Activated naive CD8-positive, alpha-beta T cell treated with anti-CD3 and anti-CD28 coated beads, Interleukin-2, amount 10 ng/mL, durations not matched to agents 7 days and 5 days (primary cell): Measurements from ENCODE around the gene DNMT1. TPM values are rescaled to one million over a fixed set of nuclear protein-coding genes. Genes with fewer than 3 reads are reported as not detected.
"Not testable (repeated sequence)": the region's sequence is repeated elsewhere in the genome, so short reads cannot be mapped to it uniquely, and the experiment has no call there.

ENCODE experiments used
- ATAC-seq: fragments of 150-1000 bp; cut with Tn5 transposase; one replicate; pipeline ENCODE4 v1.10.0; 2021; ENCODE audit warnings: low read depth, moderate library complexity
- POLR2A ChIA-PET: fragments of 350-600 bp; sonication (Branson Sonifier 250); formaldehyde crosslinking; loops from one replicate; lab custom pipeline; 2021; ENCODE audit warnings: antibody characterized with exemption; lab: Charles Lee
- DNase-seq: peaks from one replicate; pipeline ENCODE4 v3.0.0; 2021
- H3K27ac Mint-ChIP-seq: one replicate; pipeline ENCODE4 v1.8.0; 2022; ENCODE audit warnings: mild to moderate bottlenecking, mixed read lengths
- H3K27me3 Mint-ChIP-seq: one replicate; pipeline ENCODE4 v1.8.0; 2022; ENCODE audit warnings: mild to moderate bottlenecking, moderate library complexity, mixed read lengths
- H3K36me3 Mint-ChIP-seq: one replicate; pipeline ENCODE4 v1.8.0; 2021; ENCODE audit warnings: mild to moderate bottlenecking, mixed read lengths
- H3K4me1 Mint-ChIP-seq: one replicate; pipeline ENCODE4 v1.8.0; 2021; ENCODE audit warnings: mixed read lengths
- H3K4me3 Mint-ChIP-seq: one replicate; pipeline ENCODE4 v1.8.0; 2022; ENCODE audit warnings: mild to moderate bottlenecking, moderate library complexity, mixed read lengths
- H3K9me3 Mint-ChIP-seq: one replicate; pipeline ENCODE4 v1.8.0; 2021; ENCODE audit warnings: mixed read lengths
- total RNA-seq, 2 experiments: library from RNA; stranded (reverse); gene quantifications; one replicate each; pipeline ENCODE4 v1.2.3, GENCODE V29; 2021

Gene DNMT1
- 100 to 1,000 TPM; 347 to 384 TPM for total RNA-seq

DNA sequence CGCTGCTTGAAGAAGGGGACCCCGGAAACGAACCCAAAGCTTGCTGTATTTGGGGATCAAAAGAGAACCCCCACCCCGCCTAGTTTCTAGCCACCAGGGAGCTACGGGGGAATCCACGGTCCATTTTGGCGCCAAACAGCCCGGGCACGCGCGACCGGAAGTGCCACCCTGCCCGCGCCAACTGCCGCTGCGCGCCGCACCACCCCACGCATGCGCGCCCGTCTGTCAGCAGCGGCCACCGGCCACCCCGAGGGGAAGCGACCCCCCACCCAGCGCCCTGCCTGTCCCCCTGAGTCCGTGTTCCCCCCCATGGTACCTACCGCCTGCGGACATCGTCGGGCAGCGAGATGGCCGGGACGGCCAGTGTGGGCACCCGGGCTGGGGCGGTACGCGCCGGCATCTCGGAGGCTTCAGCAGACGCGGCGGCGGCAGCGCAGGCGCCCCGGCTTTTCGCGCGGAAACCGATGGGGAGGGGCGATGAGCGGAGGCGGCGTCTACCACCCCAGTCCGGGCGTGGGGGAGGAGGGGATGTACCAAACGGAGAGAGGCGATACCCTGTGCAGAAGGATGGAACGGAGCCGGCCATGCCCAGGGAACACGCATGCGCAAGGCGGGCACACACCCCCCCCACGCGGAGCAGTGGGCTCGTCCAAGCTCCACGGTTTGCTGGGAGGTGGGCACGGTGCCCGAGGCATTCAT is at the start of gene DNMT1:
DNMT1 (minus strand) TSS at position 454 of the 699 bp plus-strand sequence; CDS start at position 400, 54 bp downstream.
- Mint-ChIP-seq H3K27me3 (no peaks in the 10 kb centered on the region), H3K4me1 (peaks cover 32% of the 10 kb centered on the region), H3K27ac (peak within 1 kb of the TSS; percentile 94), H3K4me3 (peak within 1 kb of the TSS; percentile 95), H3K36me3 (peaks cover 15% of the 10 kb centered on the region), H3K9me3 (no peaks in the 10 kb centered on the region)
- POLR2A ChIA-PET: interaction anchor here (0.6 to 2.3 kb wide), 15 partner anchors 16 to 309 kb away, joined by 3 to 11 read pairs (median 4); partner anchors contain the start of genes MRPL4, P2RY11, PPAN and S1PR2
- DNase-seq: peak; percentile 97
- ATAC-seq: peak; percentile 97

DNA sequence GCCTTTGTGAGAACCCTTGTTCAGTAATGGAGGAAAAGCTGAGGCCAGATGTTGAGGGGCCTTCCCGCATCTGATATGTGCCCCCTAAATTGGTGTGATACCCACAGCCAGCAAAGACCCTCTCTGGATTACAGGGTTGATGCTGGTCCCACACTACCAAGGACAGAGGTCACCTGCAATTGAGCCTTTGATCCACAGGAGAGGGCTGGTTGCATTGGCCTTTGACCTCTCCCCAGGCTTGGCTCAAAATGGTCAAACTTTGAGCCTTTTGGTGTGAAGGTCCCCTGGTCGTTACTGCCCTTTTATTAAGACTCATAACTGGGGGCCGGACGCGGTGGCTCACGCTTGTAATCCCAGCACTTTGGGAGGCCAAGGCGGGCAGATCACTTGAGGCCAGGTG is 48.9 kb upstream of the DNMT1 start:
- H3K4me3 Mint-ChIP-seq: no peak overlapping the region
- no peaks in the 10 kb centered on the region for H3K4me1 Mint-ChIP-seq
- DNase-seq: no peak
- POLR2A ChIA-PET: no interaction called here
- H3K9me3 Mint-ChIP-seq: no peaks in the 10 kb centered on the region
- no peak for ATAC-seq
- H3K27me3 Mint-ChIP-seq: no peaks in the 10 kb centered on the region
- no peak overlapping the region for H3K27ac Mint-ChIP-seq
- H3K36me3 Mint-ChIP-seq: no peaks in the 10 kb centered on the region

DNA sequence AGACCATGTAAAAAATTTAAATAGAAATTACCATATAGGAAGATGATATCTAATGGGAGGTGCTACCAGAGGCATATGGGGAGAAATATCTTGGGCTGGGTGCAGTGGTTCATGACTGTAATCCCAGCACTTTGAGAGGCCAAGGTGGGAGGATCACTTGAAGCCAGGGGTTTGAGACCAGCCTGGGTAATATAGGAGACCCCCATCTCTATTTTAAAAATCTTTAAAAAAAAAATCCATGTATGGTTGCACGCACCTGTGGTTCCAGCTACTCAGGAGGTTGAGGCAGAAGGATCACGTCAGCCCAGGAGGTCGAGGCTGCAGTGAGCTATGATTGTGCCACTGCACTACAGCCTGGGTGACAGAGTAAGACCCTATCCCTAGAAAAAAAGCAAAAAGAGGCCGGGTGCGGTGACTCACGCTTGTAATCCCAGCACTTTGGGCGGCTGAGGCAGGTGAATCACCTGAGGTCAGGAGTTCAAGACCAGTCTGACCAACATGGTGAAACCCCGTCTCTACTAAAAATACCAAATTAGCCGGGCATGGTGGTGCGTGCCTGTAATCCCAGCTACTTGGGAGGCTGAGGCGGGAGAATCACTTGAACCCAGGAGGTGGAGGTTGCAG is 47.2 kb upstream of the DNMT1 start:
- not testable (repeated sequence) for H3K27me3 Mint-ChIP-seq, H3K4me3 Mint-ChIP-seq, H3K9me3 Mint-ChIP-seq, H3K4me1 Mint-ChIP-seq, H3K27ac Mint-ChIP-seq, H3K36me3 Mint-ChIP-seq, DNase-seq, ATAC-seq
- POLR2A ChIA-PET: interaction anchor here (0.6 kb wide), 1 partner anchor 121 kb away, joined by 4 read pairs; no protein-coding TSS in a partner anchor

DNA sequence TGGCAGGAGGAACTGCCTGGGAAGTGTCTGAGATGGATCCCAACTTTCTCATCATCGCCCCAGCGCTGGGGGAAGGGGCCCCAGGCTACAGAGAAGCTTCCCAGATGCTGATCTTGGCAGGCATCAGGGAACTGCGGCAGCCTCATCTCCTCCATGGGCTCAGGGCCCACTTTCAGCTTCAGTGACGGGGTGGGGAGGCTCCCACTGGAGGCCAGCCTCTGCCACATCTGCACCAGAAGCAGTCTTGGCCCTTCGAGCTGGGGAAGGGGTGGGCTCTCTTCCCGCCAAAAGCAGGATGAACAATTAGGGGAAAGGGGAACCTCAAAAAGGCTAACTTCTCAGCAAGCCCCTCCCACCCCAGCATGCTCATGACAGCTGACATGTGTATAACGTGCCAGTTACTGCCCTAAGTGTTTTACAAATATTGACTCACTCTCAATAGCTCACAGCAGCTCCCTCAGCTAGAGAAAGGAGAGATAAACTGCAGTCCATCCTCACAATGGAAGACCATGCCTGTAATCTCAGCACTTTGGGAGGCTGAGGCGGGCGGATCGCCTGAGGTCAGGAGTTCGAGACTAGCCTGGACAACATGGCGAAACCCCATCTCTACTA is 43.5 kb upstream of the DNMT1 start:
- H3K27ac Mint-ChIP-seq: no peak overlapping the region
- no peak overlapping the region for H3K4me3 Mint-ChIP-seq
- no peaks in the 10 kb centered on the region for H3K36me3 Mint-ChIP-seq
- DNase-seq (no peak), ATAC-seq (no peak)
- H3K27me3 Mint-ChIP-seq: peaks cover 2% of the 10 kb centered on the region
- H3K9me3 Mint-ChIP-seq: no peaks in the 10 kb centered on the region
- POLR2A ChIA-PET: interaction anchor here (1.0 kb wide), 1 partner anchor 12 kb away, joined by 3 read pairs; no protein-coding TSS in a partner anchor
- peaks cover 18% of the 10 kb centered on the region for H3K4me1 Mint-ChIP-seq

DNA sequence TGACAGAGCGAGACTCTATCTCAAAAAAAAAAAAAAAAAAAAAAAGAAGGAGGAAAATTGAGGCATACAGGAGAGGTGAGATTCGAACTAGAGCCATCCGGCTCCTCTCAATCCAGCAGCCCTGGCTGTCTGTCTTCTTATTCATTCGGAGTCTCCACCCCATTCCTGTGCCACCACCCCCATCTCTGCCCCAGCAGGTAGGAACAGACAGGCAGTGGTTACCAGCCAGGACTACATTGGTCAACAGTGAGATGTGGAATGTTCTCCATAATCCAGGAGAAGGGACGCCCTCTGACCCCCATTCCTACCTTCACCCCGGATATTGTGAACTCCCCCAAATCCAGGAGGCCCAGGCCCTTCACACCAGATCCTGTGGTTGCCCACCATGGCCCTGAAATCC is 42.9 kb upstream of the DNMT1 start:
- POLR2A ChIA-PET: interaction anchor here (0.7 kb wide), 2 partner anchors 93 to 168 kb away, joined by 3 to 4 read pairs; no protein-coding TSS in a partner anchor
- peaks cover 18% of the 10 kb centered on the region for H3K4me1 Mint-ChIP-seq
- no peak overlapping the region for H3K4me3 Mint-ChIP-seq
- H3K27ac Mint-ChIP-seq: no peak overlapping the region
- ATAC-seq (no peak), DNase-seq (no peak)
- H3K36me3 Mint-ChIP-seq: no peaks in the 10 kb centered on the region
- H3K27me3 Mint-ChIP-seq: peaks cover 2% of the 10 kb centered on the region
- no peaks in the 10 kb centered on the region for H3K9me3 Mint-ChIP-seq

DNA sequence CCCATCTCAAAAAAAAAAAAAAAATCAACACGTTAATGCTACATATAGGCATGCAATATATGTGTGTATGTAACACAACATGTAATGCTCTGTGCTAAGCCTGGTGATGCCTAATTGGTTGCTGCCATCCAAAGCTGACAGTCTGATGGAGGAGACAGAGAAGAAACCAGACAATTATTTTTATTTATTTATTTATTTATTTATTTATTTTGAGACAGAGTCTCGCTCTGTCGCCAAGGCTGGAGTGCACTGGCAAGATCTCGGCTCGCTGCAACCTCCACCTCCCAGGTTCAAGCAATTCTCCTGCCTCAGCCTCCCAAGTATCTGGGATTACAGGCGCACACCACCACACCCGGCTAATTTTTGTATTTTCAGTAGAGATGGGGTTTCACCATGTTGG is 40.7 kb upstream of the DNMT1 start:
- Mint-ChIP-seq H3K4me1 (peaks cover 23% of the 10 kb centered on the region), H3K4me3 (peak overlapping the region; percentile 92), H3K27ac (peak overlapping the region; percentile 98)
- not testable (repeated sequence) for H3K36me3 Mint-ChIP-seq, DNase-seq, H3K27me3 Mint-ChIP-seq, H3K9me3 Mint-ChIP-seq, ATAC-seq
- POLR2A ChIA-PET: interaction anchor here (1.0 to 1.7 kb wide), 10 partner anchors 9 to 193 kb away, joined by 3 to 6 read pairs (median 4); partner anchors contain the start of gene DNMT1

GRCh38 chr19:10235003-10235402 is 40.2 kb upstream of the DNMT1 start:
- DNase-seq (no peak), ATAC-seq (no peak)
- POLR2A ChIA-PET: interaction anchor here (1.3 to 1.4 kb wide), 2 partner anchors 11 to 28 kb away, joined by 3 to 4 read pairs; no protein-coding TSS in a partner anchor
- Mint-ChIP-seq H3K36me3 (no peaks in the 10 kb centered on the region), H3K9me3 (no peaks in the 10 kb centered on the region), H3K27me3 (peaks cover 2% of the 10 kb centered on the region), H3K4me1 (peaks cover 23% of the 10 kb centered on the region), H3K4me3 (no peak overlapping the region), H3K27ac (peak overlapping the region; percentile 98)

DNA sequence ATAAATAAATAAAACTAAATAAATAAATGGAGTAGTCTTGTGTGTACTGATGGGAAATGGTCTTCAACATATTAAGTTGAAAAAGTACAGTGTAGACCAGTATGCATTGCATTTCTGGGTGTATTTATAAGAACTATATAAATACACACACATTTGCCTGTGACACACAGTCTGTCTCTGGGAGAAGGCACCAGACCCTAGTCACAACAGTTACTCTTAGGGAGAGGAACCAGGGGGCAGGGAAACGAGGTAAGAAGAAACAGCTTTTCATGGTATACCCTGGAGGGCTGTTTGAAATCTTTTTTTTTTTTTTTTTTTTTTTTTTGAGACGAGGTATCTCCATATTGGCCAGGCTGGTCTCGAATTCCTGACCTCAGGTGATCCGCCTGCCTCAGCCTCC is 39.2 kb upstream of the DNMT1 start:
- POLR2A ChIA-PET: interaction anchor here (0.7 kb wide), 1 partner anchor 28 kb away, joined by 4 read pairs; no protein-coding TSS in a partner anchor
- peaks cover 28% of the 10 kb centered on the region for H3K4me1 Mint-ChIP-seq
- no peak overlapping the region for H3K27ac Mint-ChIP-seq

GRCh38 chr19:10231612-10232228 is 37.0 kb upstream of the DNMT1 start:
- Mint-ChIP-seq H3K36me3 (no peaks in the 10 kb centered on the region), H3K27me3 (no peaks in the 10 kb centered on the region), H3K27ac (peak overlapping the region; percentile 81), H3K4me1 (peaks cover 24% of the 10 kb centered on the region), H3K4me3 (peak overlapping the region; percentile 74), H3K9me3 (no peaks in the 10 kb centered on the region)
- ATAC-seq (no peak), DNase-seq (no peak)
- POLR2A ChIA-PET: interaction anchor here (0.6 to 1.3 kb wide), 5 partner anchors 19 to 413 kb away, joined by 3 to 5 read pairs (median 3); partner anchors contain the start of genes DNMT1 and FBXL12

More for the DNA sequence above, 39.2 kb upstream of the DNMT1 start:
- no peak for DNase-seq
- H3K27me3 Mint-ChIP-seq: peaks cover 2% of the 10 kb centered on the region
- no peaks in the 10 kb centered on the region for H3K36me3 Mint-ChIP-seq
- no peaks in the 10 kb centered on the region for H3K9me3 Mint-ChIP-seq
- H3K4me3 Mint-ChIP-seq: no peak overlapping the region
- ATAC-seq: no peak

GRCh38 chr19:10230861-10231611 is 36.3 kb upstream of the DNMT1 start, which contains the start of gene S1PR2:
Gene S1PR2 (minus strand): TSS chr19:10231331. CDS start chr19:10224905, 6,426 bp downstream.
- Mint-ChIP-seq H3K9me3 (no peaks in the 10 kb centered on the region), H3K36me3 (no peaks in the 10 kb centered on the region), H3K4me1 (peaks cover 18% of the 10 kb centered on the region), H3K27me3 (no peaks in the 10 kb centered on the region), H3K27ac (peak within 1 kb of the TSS; percentile 81), H3K4me3 (peak within 1 kb of the TSS; percentile 87)
- POLR2A ChIA-PET: interaction anchor here (0.8 to 1.3 kb wide), 3 partner anchors 19 to 412 kb away, joined by 3 read pairs; partner anchors contain the start of genes DNMT1 and FBXL12
- DNase-seq (peak; percentile 79), ATAC-seq (peak; percentile 67)

DNA sequence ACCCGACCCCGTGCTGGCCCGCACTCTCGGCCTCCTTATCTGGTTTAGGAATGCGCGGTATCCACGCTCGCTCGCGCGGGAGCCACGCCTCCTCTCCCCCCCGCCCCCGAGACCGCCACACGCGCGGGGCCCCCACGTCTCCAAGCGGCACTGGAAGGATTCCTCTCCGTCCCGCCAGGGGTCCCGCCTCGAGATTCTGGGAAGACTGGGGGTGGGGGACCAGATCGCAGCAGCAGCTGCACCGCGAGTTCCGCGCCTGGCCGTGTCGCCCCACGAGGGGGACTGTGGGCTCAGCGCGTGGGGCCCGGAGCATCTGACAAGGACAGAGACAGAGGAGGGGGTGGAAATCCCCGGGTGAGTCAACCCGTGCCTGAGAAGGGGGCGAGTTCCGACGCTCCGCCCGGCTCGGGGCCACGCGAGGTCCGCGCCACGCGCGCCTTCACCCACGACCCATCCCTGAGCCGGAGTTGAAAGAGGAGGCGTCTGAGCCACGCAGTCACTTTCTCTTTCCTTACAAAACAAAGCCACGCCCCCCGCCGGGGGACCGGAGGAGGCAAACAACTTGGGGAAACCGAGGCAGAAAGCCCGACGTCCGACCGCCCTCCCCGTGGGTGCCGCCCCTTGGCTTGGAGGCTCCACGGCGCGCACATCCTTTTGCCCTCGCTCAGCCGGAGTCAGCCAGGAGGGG is 35.6 kb upstream of the DNMT1 start:
- H3K4me3 Mint-ChIP-seq: peak overlapping the region; percentile 87

More for the DNA sequence above, 35.6 kb upstream of the DNMT1 start:
- peak; percentile 26 for ATAC-seq
- Mint-ChIP-seq H3K4me1 (peaks cover 15% of the 10 kb centered on the region), H3K36me3 (no peaks in the 10 kb centered on the region), H3K9me3 (no peaks in the 10 kb centered on the region), H3K27me3 (no peaks in the 10 kb centered on the region), H3K27ac (peak overlapping the region; percentile 75)
- POLR2A ChIA-PET: interaction anchor here (0.6 kb wide), 1 partner anchor 44 kb away, joined by 6 read pairs; no protein-coding TSS in a partner anchor
- no peak for DNase-seq
